OCI-LY1 (cell line): ENCODE results near the gene CARS2.

ENCODE experiments used
- H2AFZ ChIP-seq: fragments of 200-600 bp; sonication (generic), shearing (Covaris generic); 2 replicates; pipeline ENCODE4 v1.6.0; 2014; ENCODE audit warnings: antibody characterized with exemption, mild to moderate bottlenecking, low read length
- H3F3A ChIP-seq: fragments of 200-600 bp; sonication (generic), shearing (Covaris generic); 2 replicates; pipeline ENCODE4 v1.6.0; 2014; ENCODE audit warnings: mild to moderate bottlenecking, antibody characterized with exemption, low read length, moderate library complexity; ENCODE audit not compliant: insufficient read depth
- H3K27ac ChIP-seq: fragments of 200-600 bp; sonication (generic); 2 replicates; pipeline ENCODE4 v1.5.1; 2014; ENCODE audit warnings: low read length, mixed run types, mild to moderate bottlenecking, low read depth; ENCODE audit not compliant: poor library complexity, severe bottlenecking
- H3K27me3 ChIP-seq: fragments of 200-600 bp; sonication (generic); 2 replicates; pipeline ENCODE4 v1.6.0; 2014; ENCODE audit warnings: antibody characterized with exemption, mild to moderate bottlenecking, low read length, moderate library complexity; ENCODE audit not compliant: insufficient read depth
- H3K36me3 ChIP-seq: fragments of 200-600 bp; sonication (generic); 2 replicates; pipeline ENCODE4 v1.6.1; 2014; ENCODE audit warnings: mild to moderate bottlenecking, antibody characterized with exemption, low read length, moderate library complexity, mixed read lengths; ENCODE audit not compliant: insufficient read depth
- H3K4me1 ChIP-seq: fragments of 200-600 bp; sonication (generic); 2 replicates; pipeline ENCODE4 v1.5.1; 2014; ENCODE audit warnings: mild to moderate bottlenecking, low read length, moderate library complexity; ENCODE audit not compliant: insufficient read depth, severe bottlenecking
- H3K4me2 ChIP-seq: fragments of 200-600 bp; sonication (generic), shearing (Covaris generic); 2 replicates; pipeline ENCODE4 v1.6.1; 2014; ENCODE audit warnings: low read length
- H3K4me3 ChIP-seq: fragments of 200-600 bp; sonication (generic); 2 replicates; pipeline ENCODE4 v1.5.1; 2014; ENCODE audit warnings: low read length, low read depth, mild to moderate bottlenecking, mixed read lengths; ENCODE audit not compliant: poor library complexity, severe bottlenecking
- H3K79me2 ChIP-seq: fragments of 200-600 bp; shearing (Covaris generic); 2 replicates; pipeline ENCODE4 v1.6.1; 2016; ENCODE audit warnings: mixed run types, low read length, mixed read lengths; ENCODE audit not compliant: insufficient read depth
- H3K9ac ChIP-seq: fragments of 200-600 bp; sonication (generic), shearing (Covaris generic); 2 replicates; pipeline ENCODE4 v1.6.1; 2014; ENCODE audit warnings: mild to moderate bottlenecking, low read length, mixed read lengths
- H3K9me2 ChIP-seq: fragments of 200-600 bp; sonication (generic), shearing (Covaris generic); 2 replicates; pipeline ENCODE4 v1.6.1; 2014; ENCODE audit warnings: low read depth, mild to moderate bottlenecking, low read length, mixed read lengths
- H3K9me3 ChIP-seq: fragments of 200-600 bp; shearing (Covaris generic); 2 replicates; pipeline ENCODE4 v1.6.1; 2014; ENCODE audit warnings: low read length, mixed read lengths
- H4K20me1 ChIP-seq: fragments of 200-600 bp; sonication (generic), shearing (Covaris generic); 2 replicates; pipeline ENCODE4 v1.6.0; 2016; ENCODE audit warnings: mild to moderate bottlenecking, low read length; ENCODE audit not compliant: insufficient read depth
- CTCF ChIP-seq: fragments of 200-600 bp; sonication (generic), shearing (Covaris generic); IDR thresholded peaks from 2 replicates; pipeline ENCODE4 v1.5.1; 2017; ENCODE audit warnings: mild to moderate bottlenecking, antibody characterized with exemption, low read length, moderate library complexity, mixed read lengths
- EZH2 ChIP-seq: fragments of 200-600 bp; sonication (generic), shearing (Covaris generic); IDR thresholded peaks from 2 replicates; pipeline ENCODE4 v1.8.0; 2017; ENCODE audit warnings: borderline replicate concordance, mixed run types, mild to moderate bottlenecking, antibody characterized with exemption, low read length, moderate library complexity, mixed read lengths

CARS2 gene

GRCh38 chr13:110699148-110700145 is 6.5 kb downstream of the CARS2 start:
- peak overlapping the region; percentile 60 for H3K27ac ChIP-seq
- peak overlapping the region; percentile 4; the same call in 1 of the 2 replicates for H3K4me2 ChIP-seq
- no peaks in the 10 kb centered on the region for H3K9me3 ChIP-seq
- H3K36me3 ChIP-seq = peaks cover 88% of the 10 kb centered on the region
- H4K20me1 ChIP-seq = no peaks in the 10 kb centered on the region
- peaks cover 31% of the 10 kb centered on the region for H3K4me1 ChIP-seq
- H3K9ac ChIP-seq = no peak overlapping the region
- 0 out of 2 replicates have a peak, but pooled peaks cover 3% of the 10 kb centered on the region for H3K79me2 ChIP-seq
- H2AFZ ChIP-seq = no peak overlapping the region
- TF ChIP-seq EZH2 (no peak), CTCF (no peak)
- no peaks in the 10 kb centered on the region for H3K27me3 ChIP-seq
- H3F3A ChIP-seq = no peaks in the 10 kb centered on the region
- no peak overlapping the region for H3K4me3 ChIP-seq
- H3K9me2 ChIP-seq = no peaks in the 10 kb centered on the region

GRCh38 chr13:110698689-110699088 is 7.2 kb downstream of the CARS2 start:
- Histone ChIP-seq H3K4me3 (no peak overlapping the region), H3K36me3 (peaks cover 90% of the 10 kb centered on the region)

GRCh38 chr13:110697842-110698241 is 8.1 kb downstream of the CARS2 start:
- Histone ChIP-seq H4K20me1 (no peaks in the 10 kb centered on the region), H3K9me2 (no peaks in the 10 kb centered on the region), H3K79me2 (no peaks in the 10 kb centered on the region), H3K36me3 (peaks cover 86% of the 10 kb centered on the region), H3K9ac (no peak overlapping the region), H3K9me3 (no peaks in the 10 kb centered on the region), H3K4me1 (peaks cover 15% of the 10 kb centered on the region), H3F3A (no peaks in the 10 kb centered on the region), H2AFZ (no peak overlapping the region), H3K4me3 (no peak overlapping the region), H3K4me2 (no peak overlapping the region), H3K27me3 (no peaks in the 10 kb centered on the region), H3K27ac (no peak overlapping the region)
- TF ChIP-seq EZH2 (no peak), CTCF (no peak)

More at GRCh38 chr13:110698689-110699088, 7.2 kb downstream of the CARS2 start:
- H3K4me1 ChIP-seq = peaks cover 24% of the 10 kb centered on the region
- H3K27me3 ChIP-seq = no peaks in the 10 kb centered on the region
- no peak overlapping the region; the same call in 1 of the 2 replicates for H3K4me2 ChIP-seq
- H4K20me1 ChIP-seq = no peaks in the 10 kb centered on the region
- TF ChIP-seq EZH2 = no peak
- no peak for TF ChIP-seq CTCF
- H3K27ac ChIP-seq = peak overlapping the region; percentile 60
- H3K9me3 ChIP-seq = no peaks in the 10 kb centered on the region
- H3K9ac ChIP-seq = no peak overlapping the region
- no peaks in the 10 kb centered on the region for H3F3A ChIP-seq
- H3K79me2 ChIP-seq = no peaks in the 10 kb centered on the region
- H2AFZ ChIP-seq = no peak overlapping the region
- no peaks in the 10 kb centered on the region for H3K9me2 ChIP-seq
